Omental fat pad (tissue), 4 donors: Measurements from ENCODE around the gene C1orf122. TPM values are rescaled to one million over a fixed set of nuclear protein-coding genes. Genes with fewer than 3 reads are reported as not detected.

Experiments used
- ATAC-seq: fragments of 150-250 bp; one replicate; pipeline ENCODE4 v1.9.1; 2016; ENCODE audit warnings: mild to moderate bottlenecking, moderate library complexity; ENCODE audit not compliant: low FRiP score
- DNase-seq: peaks from one replicate; pipeline ENCODE4 v3.0.0-alpha.2; 2019; ENCODE audit warnings: low spot score
- CTCF ChIP-seq, 3 donors: fragments of 450-650 bp; IDR thresholded peaks; one replicate each; pipeline ENCODE4 v1.5.1; 2016 to 2017; ENCODE audit warnings: antibody characterized with exemption in 3 of 3, mild to moderate bottlenecking in 3 of 3, moderate library complexity in 2 of 3
- total RNA-seq, 4 donors: library from RNA; depleted of rRNA; stranded (reverse); fragments of >200 nt; gene quantifications; one replicate each; pipeline ENCODE4 v1.1.0, GENCODE V29; 2016

C1orf122 gene
- total RNA-seq: 10 to 100 TPM; 53.6 to 86.9 (median 71.2) TPM

GRCh38 chr1:37807555-37808368 is at the start of gene C1orf122, which contains the start of gene YRDC:
C1orf122 (plus strand) TSS chr1:37807790; CDS start chr1:37808405, 615 bp downstream.
YRDC (minus strand) TSS chr1:37808208; CDS start chr1:37808180, 28 bp downstream.
- TF ChIP-seq CTCF (IDR thresholded peaks at IDR 0.05): no peak
- DNase-seq: peak; percentile 83
- ATAC-seq: peak; percentile 95

- TF ChIP-seq CTCF (IDR thresholded peaks at IDR 0.05): no peak
- no peak for ATAC-seq
- no peak for DNase-seq
Measured at GRCh38 chr1:37759451-37759850, 48.1 kb upstream of the C1orf122 start.

GRCh38 chr1:37761416-37762095 is 46.0 kb upstream of the C1orf122 start:
- peak; percentile 5 for ATAC-seq
- DNase-seq: no peak
- TF ChIP-seq CTCF (IDR thresholded peaks at IDR 0.05): no peak

- ATAC-seq: no peak
- no peak for DNase-seq
- no peak for TF ChIP-seq CTCF (IDR thresholded peaks at IDR 0.05)
Measured at GRCh38 chr1:37762516-37762915, 45.1 kb upstream of the C1orf122 start.

- ATAC-seq (no peak), DNase-seq (no peak)
- TF ChIP-seq CTCF (IDR thresholded peaks at IDR 0.05): no peak
Measured at GRCh38 chr1:37763791-37764413, 43.7 kb upstream of the C1orf122 start.

GRCh38 chr1:37764414-37764825 is 43.2 kb upstream of the C1orf122 start:
- no peak for DNase-seq
- ATAC-seq: no peak
- TF ChIP-seq CTCF (IDR thresholded peaks at IDR 0.05): no peak
